Hepatocyte (in vitro differentiated cells): ENCODE data around the gene CTCFL. TPM values are rescaled to one million over a fixed set of nuclear protein-coding genes. Genes with fewer than 3 reads are reported as not detected.

ENCODE experiments used
- DNase-seq: peaks from one replicate; pipeline ENCODE4 v3.0.0-alpha.2; 2016; ENCODE audit warnings: low spot score
- H2AFZ ChIP-seq: fragments of 200-600 bp; sonication (generic); 2 replicates; pipeline ENCODE4 v1.6.0; 2016; ENCODE audit warnings: antibody characterized with exemption, mild to moderate bottlenecking
- H3K27ac ChIP-seq: fragments of 200-600 bp; sonication (generic); 2 replicates; pipeline ENCODE4 v1.5.1; 2016; ENCODE audit warnings: mild to moderate bottlenecking
- H3K27me3 ChIP-seq: fragments of 200-600 bp; sonication (generic); 2 replicates; pipeline ENCODE4 v1.6.1; 2016
- H3K36me3 ChIP-seq: fragments of 200-600 bp; sonication (generic); replicated peaks from 2 replicates; pipeline ENCODE4 v1.5.1; 2016; ENCODE audit warnings: low read depth; ENCODE audit not compliant: insufficient read depth
- H3K4me1 ChIP-seq: fragments of 200-600 bp; sonication (generic); 2 replicates; pipeline ENCODE4 v1.5.1; 2016; ENCODE audit warnings: mild to moderate bottlenecking, moderate library complexity; ENCODE audit not compliant: insufficient read depth
- H3K4me2 ChIP-seq: fragments of 200-600 bp; sonication (generic); 2 replicates; pipeline ENCODE4 v1.6.0; 2016
- H3K4me3 ChIP-seq: fragments of 200-600 bp; sonication (generic); 2 replicates; pipeline ENCODE4 v1.5.1; 2016; ENCODE audit warnings: mild to moderate bottlenecking
- H3K79me2 ChIP-seq: fragments of 200-600 bp; sonication (generic); 2 replicates; pipeline ENCODE4 v1.6.0; 2017; ENCODE audit warnings: mild to moderate bottlenecking
- H3K9me2 ChIP-seq: fragments of 200-600 bp; sonication (generic); replicated peaks from 2 replicates; pipeline ENCODE4 v1.6.0; 2017; ENCODE audit warnings: mild to moderate bottlenecking; ENCODE audit not compliant: insufficient read depth
- H3K9me3 ChIP-seq: fragments of 200-600 bp; sonication (generic); 2 replicates; pipeline ENCODE4 v1.5.1; 2016; ENCODE audit warnings: low read depth, mild to moderate bottlenecking
- H4K20me1 ChIP-seq: fragments of 200-600 bp; sonication (generic); 2 replicates; pipeline ENCODE4 v1.6.0; 2016; ENCODE audit warnings: mild to moderate bottlenecking; ENCODE audit not compliant: insufficient read depth, poor library complexity, severe bottlenecking
- CTCF ChIP-seq: fragments of 200-600 bp; sonication (generic); IDR thresholded peaks from 2 replicates; pipeline ENCODE4 v1.5.1; 2016; ENCODE audit warnings: antibody characterized with exemption, mild to moderate bottlenecking; ENCODE audit not compliant: poor library complexity
- EZH2 ChIP-seq: fragments of 200-600 bp; sonication (generic); IDR thresholded peaks from 2 replicates; pipeline ENCODE4 v1.6.1; 2016; ENCODE audit warnings: antibody characterized with exemption, mild to moderate bottlenecking, borderline replicate concordance
- EZH2phosphoT487 ChIP-seq: fragments of 200-600 bp; sonication (generic); IDR thresholded peaks from one replicate; pipeline ENCODE4 v1.6.1; 2018; ENCODE audit warnings: antibody characterized with exemption, mild to moderate bottlenecking, low read depth, moderate library complexity; ENCODE audit not compliant: unreplicated experiment, severe bottlenecking
- WGBS: methylation state at CpG from one replicate; pipeline ENCODE4 v1.1.6; 2016; ENCODE audit warnings: low lambda C conversion rate; ENCODE audit errors: missing lambda C conversion rate; 5-methylcytosine and 5-hydroxymethylcytosine counted together
- polyA plus RNA-seq: library from polyadenylated mRNA; unstranded; fragments of >200 nt; fragmentation: Nextera tagmentation; extraction: Ambion mirVana; gene quantifications from 2 replicates; pipeline ENCODE4 v1.2.1, GENCODE V29; 2016
- total RNA-seq: library from RNA; depleted of rRNA; stranded (reverse); fragments of >200 nt; gene quantifications from 2 replicates; pipeline ENCODE4 v1.2.3, GENCODE V29; 2014

CTCFL gene
- total and polyA plus RNA-seq, 2 experiments from 2014 or later: not detected

- no peak overlapping the region for H2AFZ ChIP-seq
Observed at GRCh38 chr20:57457243-57458095, 67.5 kb downstream of the CTCFL start.

GRCh38 chr20:57456116-57456515, 68.8 kb downstream of the CTCFL start:
- Histone ChIP-seq H3K27ac (no peak overlapping the region), H3K4me3 (no peak overlapping the region), H3K79me2 (no peaks in the 10 kb centered on the region), H3K4me2 (no peak overlapping the region), H3K27me3 (no peaks in the 10 kb centered on the region), H3K4me1 (no peaks in the 10 kb centered on the region), H2AFZ (no peak overlapping the region), H3K9me2 (no peaks in the 10 kb centered on the region), H3K36me3 (no peaks in the 10 kb centered on the region), H3K9me3 (no peaks in the 10 kb centered on the region), H4K20me1 (no peaks in the 10 kb centered on the region)
- no peak for TF ChIP-seq CTCF
- no peak for TF ChIP-seq EZH2
- TF ChIP-seq EZH2phosphoT487: no peak
- 97% methylated on average over 13 of the region's 13 CpGs for WGBS
- no peak for DNase-seq

More at GRCh38 chr20:57457243-57458095, 67.5 kb downstream of the CTCFL start:
- no peak for TF ChIP-seq CTCF
- no peak for TF ChIP-seq EZH2phosphoT487
- no peak for TF ChIP-seq EZH2
- Histone ChIP-seq H3K4me1 (no peaks in the 10 kb centered on the region), H3K79me2 (no peaks in the 10 kb centered on the region), H3K4me3 (no peak overlapping the region), H3K36me3 (no peaks in the 10 kb centered on the region), H3K27ac (no peak overlapping the region), H3K27me3 (no peaks in the 10 kb centered on the region), H3K4me2 (no peak overlapping the region), H4K20me1 (no peaks in the 10 kb centered on the region), H3K9me3 (no peaks in the 10 kb centered on the region), H3K9me2 (no peaks in the 10 kb centered on the region)
- DNase-seq: no peak
- WGBS: 88% methylated on average over 21 of the region's 21 CpGs

GRCh38 chr20:57455386-57455785, 69.6 kb downstream of the CTCFL start:
- Histone ChIP-seq H3K9me2 (no peaks in the 10 kb centered on the region), H3K4me1 (no peaks in the 10 kb centered on the region), H4K20me1 (no peaks in the 10 kb centered on the region), H2AFZ (no peak overlapping the region), H3K4me2 (no peak overlapping the region), H3K27me3 (no peaks in the 10 kb centered on the region), H3K4me3 (no peak overlapping the region), H3K79me2 (no peaks in the 10 kb centered on the region), H3K36me3 (no peaks in the 10 kb centered on the region), H3K27ac (no peak overlapping the region), H3K9me3 (no peaks in the 10 kb centered on the region)
- TF ChIP-seq EZH2phosphoT487 (no peak), CTCF (no peak), EZH2 (no peak)
- 90% methylated on average over 3 of the region's 3 CpGs for WGBS
- DNase-seq: no peak
